T-helper 2 cell (primary cell): Measurements from ENCODE around the gene RAPGEF3.

Experiments used
- DNase-seq, 5 experiments: peaks; one replicate each; pipeline versions ENCODE4 v3.0.0 to v3.0.0-alpha.2; 2012 to 2022

The RAPGEF3 gene

DNA sequence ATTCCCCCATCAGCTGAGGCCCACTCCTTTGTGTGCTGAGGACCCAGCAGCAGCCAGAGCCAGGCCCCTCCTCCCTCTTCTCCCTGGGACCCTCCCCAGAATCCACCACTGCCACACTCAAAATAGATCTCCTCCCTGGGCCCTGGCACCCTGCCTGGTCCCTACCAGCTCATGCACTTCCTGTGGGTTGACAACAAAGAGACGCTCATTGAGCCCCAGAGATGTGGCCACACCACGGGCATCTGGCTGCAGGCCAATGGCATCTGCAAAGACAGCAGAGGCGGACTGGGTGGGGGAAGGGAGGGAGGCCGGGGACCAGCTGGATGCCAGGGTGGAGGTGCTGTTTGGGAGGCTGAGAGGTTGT, 17.4 kb downstream of the RAPGEF3 start:
- DNase-seq, result peak; percentile 21 to 81 (median 62)

DNA sequence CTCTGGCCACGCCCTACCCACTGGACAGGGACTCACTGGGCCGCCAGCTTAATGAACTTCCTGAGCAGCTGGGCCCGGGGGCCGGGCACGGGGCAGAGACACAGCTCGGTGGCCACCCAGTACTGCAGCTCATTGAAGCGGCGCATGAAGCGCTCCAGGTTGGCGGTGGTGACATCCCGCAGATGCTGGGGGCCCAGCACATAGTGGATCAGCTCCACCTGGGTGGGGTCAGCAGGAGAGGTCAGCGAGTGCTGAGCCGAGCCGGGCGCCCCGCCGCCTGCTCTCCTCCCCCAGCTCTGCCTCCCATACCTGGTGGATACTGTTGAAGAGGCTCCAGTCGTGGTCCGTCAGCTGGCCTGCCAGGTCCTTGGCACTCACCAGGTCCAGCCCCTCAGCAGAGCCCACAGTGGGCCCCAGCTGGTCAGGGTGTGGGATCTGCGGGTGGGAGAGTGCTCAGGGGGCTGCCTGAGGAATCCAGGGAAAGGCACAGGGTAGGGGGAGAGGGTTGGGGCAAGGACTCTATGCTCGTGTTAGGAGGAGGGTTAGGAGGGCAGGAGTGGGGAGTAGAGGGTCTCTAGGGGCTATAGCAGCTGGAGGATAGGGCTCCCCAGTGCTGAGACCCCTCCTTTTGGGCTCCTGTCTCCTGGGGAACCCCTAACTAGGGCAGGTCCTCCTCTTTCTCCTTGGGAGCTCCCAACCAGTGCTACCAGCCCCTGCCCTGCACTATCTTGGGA, 17.9 kb downstream of the RAPGEF3 start:
- DNase-seq, result no peak

- no peak for DNase-seq
Observed at GRCh38 chr12:47739979-47740378, 18.7 kb downstream of the RAPGEF3 start.

DNA sequence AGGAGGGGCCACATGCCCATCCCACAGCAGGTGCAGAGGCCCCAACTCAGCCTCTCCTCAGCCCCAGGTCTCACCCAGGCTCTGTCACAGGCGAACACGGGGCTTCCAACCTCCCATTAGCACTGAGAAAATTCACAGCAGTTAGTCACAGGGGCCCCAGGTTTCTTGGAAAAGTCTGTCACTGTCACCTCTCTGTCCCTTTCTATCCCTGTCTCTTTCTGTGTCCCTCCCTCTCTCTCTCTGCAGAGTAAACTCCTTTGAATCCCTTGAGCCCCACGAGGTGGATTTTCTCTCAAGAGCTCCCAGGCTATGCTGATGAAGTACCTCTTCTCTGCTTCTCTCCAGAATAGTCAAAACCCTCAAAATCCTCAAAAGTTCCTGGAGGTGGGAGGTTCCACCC, 19.4 kb downstream of the RAPGEF3 start:
- no peak for DNase-seq

GRCh38 chr12:47737936-47738594, 20.6 kb downstream of the RAPGEF3 start:
- DNase-seq, result no peak

- DNase-seq, result no peak
Observed at GRCh38 chr12:47736877-47737676, 21.6 kb downstream of the RAPGEF3 start.

- no peak for DNase-seq
Observed at GRCh38 chr12:47736216-47736615, 22.5 kb downstream of the RAPGEF3 start.

- no peak for DNase-seq
Observed at GRCh38 chr12:47735649-47736048, 23.0 kb downstream of the RAPGEF3 start.

- DNase-seq, result no peak
Observed at GRCh38 chr12:47734725-47735480, 23.8 kb downstream of the RAPGEF3 start.

GRCh38 chr12:47733142-47733541, 25.5 kb downstream of the RAPGEF3 start:
- DNase-seq, result no peak

DNA sequence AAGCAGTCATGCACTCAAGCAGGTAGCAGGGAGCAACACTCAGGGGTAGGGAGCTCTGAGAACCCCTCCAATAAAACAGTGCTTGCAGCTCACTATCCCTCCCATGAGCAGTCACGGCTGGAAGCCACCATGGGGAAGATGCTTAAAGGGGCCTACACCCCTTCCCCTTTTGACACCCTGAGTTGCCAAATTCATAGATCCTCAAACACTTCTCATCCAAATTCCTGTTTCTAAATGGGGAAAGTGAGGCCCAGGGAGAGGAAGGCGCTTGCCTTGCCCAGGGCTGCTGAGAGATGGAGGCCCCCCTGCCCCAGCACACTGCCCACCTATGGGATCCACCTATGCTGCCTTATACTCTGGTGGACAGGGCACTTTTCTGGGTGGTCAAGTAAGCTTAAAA, 26.2 kb downstream of the RAPGEF3 start:
- DNase-seq, result no peak

DNA sequence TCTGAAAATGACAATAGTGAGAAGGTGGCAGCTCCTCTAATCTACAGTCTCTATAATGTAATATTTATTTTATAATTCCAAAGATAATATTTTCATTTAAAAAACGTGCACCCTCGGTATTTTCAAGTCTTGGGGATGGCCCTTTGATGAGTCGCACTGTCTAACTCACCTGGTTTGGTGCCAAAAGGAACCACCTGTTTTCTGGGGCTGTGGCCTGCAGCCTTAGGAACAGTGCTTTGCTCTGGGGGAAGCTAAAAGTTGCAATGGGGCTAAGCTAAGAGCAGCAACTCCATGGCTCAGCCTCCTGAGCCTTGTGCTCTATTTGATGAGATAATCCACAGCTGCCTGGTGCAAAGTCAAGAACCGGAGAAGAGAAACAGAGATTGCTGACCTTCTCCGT, 27.0 kb downstream of the RAPGEF3 start:
- no peak for DNase-seq

- DNase-seq, result no peak
Observed at GRCh38 chr12:47730341-47730744, 28.3 kb downstream of the RAPGEF3 start.

- no peak for DNase-seq
Observed at GRCh38 chr12:47729233-47729632, 29.4 kb downstream of the RAPGEF3 start.

DNA sequence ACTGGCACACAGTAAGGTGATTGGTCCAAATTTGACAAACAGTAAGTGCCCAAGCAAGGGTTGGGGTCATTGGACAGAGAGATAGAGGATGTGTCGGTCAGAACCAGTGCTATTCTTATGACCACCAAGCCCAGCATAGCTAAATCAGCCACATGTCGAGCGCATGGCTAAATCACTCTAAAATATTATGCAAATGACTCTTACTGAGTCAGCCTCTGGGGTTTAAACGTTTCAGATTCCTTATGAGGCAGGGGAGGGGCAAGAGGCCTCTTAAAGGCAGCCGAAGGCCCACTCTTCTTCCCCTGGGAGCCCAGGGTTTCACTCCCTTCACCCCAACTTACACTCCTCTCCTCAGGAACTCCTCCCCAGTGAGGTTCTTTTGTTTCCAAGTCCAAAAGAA, 32.8 kb downstream of the RAPGEF3 start:
- no peak for DNase-seq

- no peak for DNase-seq
Observed at GRCh38 chr12:47725091-47725772, 33.4 kb downstream of the RAPGEF3 start, which contains the start of gene ENDOU. Gene ENDOU, minus strand, starts transcription at chr12:47725490. Its CDS starts 77 bp downstream, at chr12:47725413.

DNA sequence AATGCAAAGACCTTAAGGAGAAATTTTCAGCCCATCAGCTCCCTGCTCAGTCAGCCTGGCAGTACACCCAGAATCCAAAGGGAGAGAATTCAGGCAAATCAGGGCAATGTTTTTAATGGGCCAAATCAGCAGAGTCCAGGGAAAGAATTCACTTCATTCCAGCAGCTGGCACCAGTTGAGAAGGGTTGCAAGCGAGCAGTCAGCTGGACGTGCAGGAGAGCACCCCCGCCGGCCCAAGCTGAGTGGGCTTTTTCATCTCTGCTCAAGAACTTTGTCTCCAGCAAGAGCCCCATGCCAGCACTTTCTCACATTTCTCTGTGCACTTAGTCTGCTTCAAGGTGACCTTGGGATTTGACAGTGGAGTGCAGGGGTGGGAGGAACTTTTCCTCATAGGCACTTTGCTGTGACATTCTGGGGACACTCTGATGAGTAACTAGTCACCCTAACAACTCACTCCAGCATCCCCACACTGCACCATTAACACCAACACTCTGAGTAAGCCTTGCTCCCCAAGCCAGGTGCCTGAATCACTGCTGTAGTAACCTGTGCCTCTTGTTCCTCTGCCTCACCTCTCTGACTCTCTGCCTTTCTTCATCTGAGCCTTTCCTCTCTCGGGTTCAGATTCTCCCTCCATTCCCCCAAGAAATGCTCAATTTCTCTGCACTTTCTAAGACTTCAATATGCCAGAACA, 35.6 kb downstream of the RAPGEF3 start:
- DNase-seq, result no peak

DNA sequence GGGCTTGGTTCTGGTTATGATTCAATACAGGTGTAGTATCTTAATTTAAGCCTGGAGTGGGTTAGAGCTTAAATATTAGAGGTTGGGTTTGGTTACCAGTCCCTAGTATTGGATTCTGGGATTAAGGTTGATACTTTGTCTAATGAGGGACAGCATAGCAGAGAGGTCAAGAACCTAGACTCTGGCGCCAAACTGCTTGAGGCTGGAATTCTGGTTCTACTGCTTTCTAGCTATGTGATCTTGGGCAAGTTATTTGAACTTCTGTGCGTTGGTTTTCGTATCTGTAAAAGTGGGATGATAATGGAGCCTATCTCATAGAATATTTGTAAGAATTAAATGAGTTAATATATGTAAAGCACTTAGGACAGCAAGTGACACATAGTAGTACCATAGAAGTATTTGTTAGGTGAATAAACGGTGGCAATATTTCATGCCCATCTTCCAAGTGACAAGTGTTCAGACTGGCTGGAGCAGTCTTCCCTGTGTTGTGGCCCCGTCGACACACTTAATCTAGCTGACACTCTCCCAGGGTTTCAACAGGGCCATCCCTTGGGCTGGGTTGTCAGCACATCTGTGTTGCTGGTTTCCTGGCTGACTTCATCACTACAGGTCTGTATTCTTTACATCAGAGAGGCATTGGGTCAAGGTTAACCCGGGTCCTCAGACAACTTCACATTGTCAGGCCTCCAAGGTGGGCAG, 36.4 kb downstream of the RAPGEF3 start:
- no peak for DNase-seq

- peak in 2 of 5 experiments; percentile 17 to 53 for DNase-seq
Observed at GRCh38 chr12:47721431-47721973, 37.2 kb downstream of the RAPGEF3 start.

- no peak for DNase-seq
Observed at GRCh38 chr12:47718531-47718930, 40.1 kb downstream of the RAPGEF3 start.
